ENCODE results near the gene AP3D1.

Gene AP3D1

DNA sequence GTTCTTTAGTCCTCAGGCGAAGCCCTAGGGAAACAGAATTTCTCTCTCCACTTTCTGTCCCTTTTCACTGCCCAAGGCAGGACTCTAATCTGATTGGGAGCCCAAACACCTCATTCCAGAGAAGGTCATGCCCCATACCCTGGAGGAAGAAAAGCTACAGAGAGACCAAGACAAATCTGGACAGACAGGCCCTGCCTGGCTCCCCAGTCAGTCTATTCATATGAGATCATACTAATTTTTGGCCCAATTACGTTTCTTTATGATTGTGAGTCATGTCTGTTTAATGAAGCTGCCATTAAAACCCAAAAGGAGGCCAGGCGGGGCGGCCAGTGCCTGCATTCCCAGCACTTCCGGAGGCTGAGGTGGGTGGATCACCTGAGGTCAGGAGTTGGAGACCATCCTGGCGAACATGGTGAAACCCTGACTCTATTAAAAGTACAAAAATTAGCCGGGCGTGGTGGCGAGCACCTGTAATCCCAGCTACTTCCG lies 3.3 kb upstream of the AP3D1 start:
- H3K4me3 ChIP-seq (ENCODE audit: low read depth, low read length): no peak overlapping the region
- TF ChIP-seq MYC (IDR thresholded peaks at IDR 0.05; ENCODE audit: low read depth, low read length): no peak
- TF ChIP-seq MAX (IDR thresholded peaks at IDR 0.05; ENCODE audit: low read depth, low read length): no peak
- no peak for TF ChIP-seq POLR2A (IDR thresholded peaks at IDR 0.05; ENCODE audit: extremely low read depth, insufficient read length)
- TF ChIP-seq, protein P1, sequence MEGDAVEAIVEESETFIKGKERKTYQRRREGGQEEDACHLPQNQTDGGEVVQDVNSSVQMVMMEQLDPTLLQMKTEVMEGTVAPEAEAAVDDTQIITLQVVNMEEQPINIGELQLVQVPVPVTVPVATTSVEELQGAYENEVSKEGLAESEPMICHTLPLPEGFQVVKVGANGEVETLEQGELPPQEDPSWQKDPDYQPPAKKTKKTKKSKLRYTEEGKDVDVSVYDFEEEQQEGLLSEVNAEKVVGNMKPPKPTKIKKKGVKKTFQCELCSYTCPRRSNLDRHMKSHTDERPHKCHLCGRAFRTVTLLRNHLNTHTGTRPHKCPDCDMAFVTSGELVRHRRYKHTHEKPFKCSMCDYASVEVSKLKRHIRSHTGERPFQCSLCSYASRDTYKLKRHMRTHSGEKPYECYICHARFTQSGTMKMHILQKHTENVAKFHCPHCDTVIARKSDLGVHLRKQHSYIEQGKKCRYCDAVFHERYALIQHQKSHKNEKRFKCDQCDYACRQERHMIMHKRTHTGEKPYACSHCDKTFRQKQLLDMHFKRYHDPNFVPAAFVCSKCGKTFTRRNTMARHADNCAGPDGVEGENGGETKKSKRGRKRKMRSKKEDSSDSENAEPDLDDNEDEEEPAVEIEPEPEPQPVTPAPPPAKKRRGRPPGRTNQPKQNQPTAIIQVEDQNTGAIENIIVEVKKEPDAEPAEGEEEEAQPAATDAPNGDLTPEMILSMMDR (IDR thresholded peaks at IDR 0.05; ENCODE audit: low read depth, low read length): no peak
- DNase-seq (ENCODE audit: low read depth): no peak

DNA sequence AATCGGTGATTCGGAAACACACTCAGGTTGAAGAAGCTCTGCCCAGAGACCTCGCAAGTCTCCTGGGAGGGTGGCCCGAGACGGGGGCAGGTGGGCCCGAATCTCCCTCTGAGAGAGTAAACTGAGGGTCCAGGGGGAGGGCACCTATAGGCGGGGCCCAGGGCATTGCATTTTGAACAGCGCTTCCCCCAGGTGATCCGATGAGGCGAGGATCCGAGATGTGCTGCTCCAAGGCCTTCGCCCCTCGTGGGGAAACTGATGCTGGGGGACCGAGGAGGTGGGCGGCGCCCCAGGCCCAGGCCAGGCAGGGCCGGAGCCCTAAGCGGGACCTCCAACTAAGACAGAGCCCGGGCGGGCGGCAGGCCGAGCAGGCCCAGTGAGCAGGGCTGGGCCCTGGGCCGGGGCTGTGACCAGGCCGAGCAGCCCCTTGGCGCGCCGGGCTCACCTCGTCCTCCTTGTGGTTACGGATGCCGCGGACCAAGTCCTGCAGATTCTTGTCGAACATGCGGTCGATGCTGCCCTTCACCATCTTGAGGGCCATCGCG lies 500 bp downstream of the AP3D1 start:
- peak overlapping the region; percentile 73 for H3K4me3 ChIP-seq (ENCODE audit: low read depth, low read length)
- TF ChIP-seq POLR2A (IDR thresholded peaks at IDR 0.05; ENCODE audit: extremely low read depth, insufficient read length) (no peak), MAX (IDR thresholded peaks at IDR 0.05; ENCODE audit: low read depth, low read length) (no peak), MYC (IDR thresholded peaks at IDR 0.05; ENCODE audit: low read depth, low read length) (no peak)
- TF ChIP-seq, protein P1 (IDR thresholded peaks at IDR 0.05; ENCODE audit: low read depth, low read length): no peak
- DNase-seq (ENCODE audit: low read depth): peak; percentile 25

DNA sequence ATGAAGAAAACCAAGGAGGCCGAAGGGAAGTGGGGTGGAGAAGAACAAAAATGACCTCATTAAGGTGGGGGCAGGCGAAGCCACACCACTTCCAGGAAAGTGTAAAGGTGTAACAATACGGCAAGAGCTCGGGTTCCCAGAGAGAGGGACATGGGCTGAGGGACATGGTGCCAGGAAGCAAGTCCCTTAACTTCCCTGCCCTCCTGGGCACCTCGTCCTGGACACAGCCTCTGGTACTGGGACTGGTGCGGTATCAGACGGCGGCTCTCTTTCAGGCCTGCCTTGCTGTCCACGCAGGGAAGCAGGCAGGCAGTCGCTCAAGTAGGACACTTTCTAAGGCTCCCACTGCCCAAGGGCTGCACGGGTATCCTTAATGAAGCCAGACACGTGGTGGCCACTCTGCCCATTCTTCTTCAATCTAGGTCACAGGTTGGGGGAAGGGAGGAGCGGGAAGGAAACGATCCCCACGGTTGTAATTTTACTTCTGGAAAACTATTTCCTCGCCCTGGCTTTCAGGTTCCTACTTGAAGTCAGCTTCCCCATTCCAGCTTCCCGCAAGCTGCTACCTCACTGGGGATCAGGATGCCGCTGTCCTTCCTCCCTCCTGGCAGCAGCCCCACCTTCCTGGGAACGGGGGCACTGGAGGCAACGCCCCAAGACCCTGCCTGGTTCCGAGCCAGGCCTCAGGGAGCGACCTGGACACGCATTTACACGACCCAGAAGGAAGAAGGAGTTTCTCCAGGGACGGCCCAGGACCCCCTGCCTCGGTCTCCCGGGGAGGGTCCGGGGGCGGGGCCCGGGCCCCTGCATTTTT lies 1.2 kb downstream of the AP3D1 start:
- peak overlapping the region; percentile 73 for H3K4me3 ChIP-seq (ENCODE audit: low read depth, low read length)
- 0 out of 2 replicates have a peak, but pooled peaks have one; percentile 9 for TF ChIP-seq MYC (IDR thresholded peaks at IDR 0.05; ENCODE audit: low read depth, low read length)
- TF ChIP-seq MAX (IDR thresholded peaks at IDR 0.05; ENCODE audit: low read depth, low read length): peak; percentile 23; the same call in 1 of the 2 replicates
- TF ChIP-seq, protein P1 (IDR thresholded peaks at IDR 0.05; ENCODE audit: low read depth, low read length): no peak
- peak; percentile 29 for DNase-seq (ENCODE audit: low read depth)

- H3K4me3 ChIP-seq (ENCODE audit: low read depth, low read length): no peak overlapping the region
- TF ChIP-seq, protein P1 (IDR thresholded peaks at IDR 0.05; ENCODE audit: low read depth, low read length): no peak
- no peak for TF ChIP-seq POLR2A (IDR thresholded peaks at IDR 0.05; ENCODE audit: extremely low read depth, insufficient read length)
- TF ChIP-seq MYC (IDR thresholded peaks at IDR 0.05; ENCODE audit: low read depth, low read length): no peak
- TF ChIP-seq MAX (IDR thresholded peaks at IDR 0.05; ENCODE audit: low read depth, low read length): no peak
- no peak for DNase-seq (ENCODE audit: low read depth)
Measured at GRCh38 chr19:2148482-2149135, 2.8 kb downstream of the AP3D1 start.

DNA sequence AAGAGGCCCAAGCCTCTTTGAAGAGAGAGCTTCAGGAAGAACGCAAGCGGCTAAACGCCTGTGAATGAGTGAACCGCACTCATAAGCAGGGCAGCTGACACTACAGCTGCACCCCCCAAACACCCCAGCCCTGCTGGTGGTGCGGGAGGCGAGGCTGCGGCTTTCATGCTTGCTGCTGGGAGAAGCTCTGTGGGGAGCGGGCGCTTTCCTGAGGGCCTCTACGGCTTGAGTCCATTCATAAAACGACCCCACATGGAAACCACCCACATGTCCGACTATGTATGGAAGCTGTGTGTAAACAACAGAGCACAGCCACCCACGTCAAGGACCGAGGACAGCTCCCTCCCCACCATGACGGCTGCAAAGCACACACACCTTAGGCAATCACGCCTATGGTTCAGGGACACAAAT lies 5.5 kb downstream of the AP3D1 start:
- H3K4me3 ChIP-seq (ENCODE audit: low read depth, low read length): no peak overlapping the region
- TF ChIP-seq MYC (IDR thresholded peaks at IDR 0.05; ENCODE audit: low read depth, low read length): no peak
- TF ChIP-seq, protein P1 (IDR thresholded peaks at IDR 0.05; ENCODE audit: low read depth, low read length): no peak
- no peak for TF ChIP-seq POLR2A (IDR thresholded peaks at IDR 0.05; ENCODE audit: extremely low read depth, insufficient read length)
- TF ChIP-seq MAX (IDR thresholded peaks at IDR 0.05; ENCODE audit: low read depth, low read length): no peak
- no peak for DNase-seq (ENCODE audit: low read depth)
